ENCODE data around the gene YDJC.

DNA sequence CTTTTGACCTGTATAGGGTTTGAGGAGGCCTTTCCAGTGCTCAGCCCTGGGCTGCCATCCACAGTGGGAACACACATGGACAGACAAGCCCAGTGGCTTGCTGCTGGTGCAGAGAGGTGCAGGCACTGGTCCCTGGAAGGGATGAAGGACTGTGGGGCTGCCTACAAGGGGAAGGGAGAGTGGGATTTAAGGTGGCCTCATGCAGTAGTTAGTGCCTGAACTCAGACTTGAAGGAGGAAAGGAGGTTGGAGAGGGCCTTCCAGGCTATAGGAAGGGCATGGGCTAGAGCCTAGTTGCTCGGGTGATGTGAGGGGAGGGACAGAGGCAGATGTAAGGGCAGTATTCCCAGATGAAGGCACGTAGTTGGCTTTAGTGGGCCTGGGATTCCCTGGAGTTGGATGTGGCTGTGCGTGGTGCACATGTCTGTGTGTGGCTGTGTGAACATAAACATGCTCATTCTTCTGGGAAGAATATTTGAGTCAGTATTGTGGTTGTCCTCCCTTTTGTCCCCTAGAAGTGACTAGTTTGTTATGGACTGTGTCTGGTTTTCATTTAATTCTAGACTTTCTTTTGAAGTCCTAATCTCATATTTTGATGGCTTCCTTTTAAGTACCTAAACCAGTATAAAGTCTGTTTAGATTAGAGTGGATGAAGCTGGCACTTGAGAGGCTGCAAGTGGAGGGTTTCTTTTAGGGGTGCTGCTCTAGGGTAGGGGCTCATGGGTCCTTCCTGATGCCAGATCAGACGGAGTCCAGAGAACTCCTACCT lies 18.4 kb downstream of the YDJC start:
- TF ChIP-seq CTCF (IDR thresholded peaks at IDR 0.05) = no peak
- no peak for TF ChIP-seq POLR2A (IDR thresholded peaks at IDR 0.05)

Measured in thyroid gland (tissue), 4 donors.